ENCODE measurements around the gene UBL7.

- TF ChIP-seq GABPA (IDR thresholded peaks at IDR 0.05 in 1 of 2, conservative IDR thresholded peaks at IDR 0.05 in 1 of 2) (no peak), RXRA (IDR thresholded peaks at IDR 0.05) (no peak), CTCF (IDR thresholded peaks at IDR 0.05; ENCODE audit: low read depth, low read length, missing input control) (no peak), YY1 (IDR thresholded peaks at IDR 0.05) (no peak), RAD21 (IDR thresholded peaks at IDR 0.05) (no peak), TAF1 (conservative IDR thresholded peaks at IDR 0.05) (no peak), JUND (IDR thresholded peaks at IDR 0.05) (no peak), EGR1 (IDR thresholded peaks at IDR 0.05; ENCODE audit: low read depth in 2 of 2) (no peak), HNF4G (IDR thresholded peaks at IDR 0.05) (no peak), SP1 (IDR thresholded peaks at IDR 0.05) (no peak), FOXA1 (IDR thresholded peaks at IDR 0.05) (no peak)
- TF ChIP-seq, protein P1, sequence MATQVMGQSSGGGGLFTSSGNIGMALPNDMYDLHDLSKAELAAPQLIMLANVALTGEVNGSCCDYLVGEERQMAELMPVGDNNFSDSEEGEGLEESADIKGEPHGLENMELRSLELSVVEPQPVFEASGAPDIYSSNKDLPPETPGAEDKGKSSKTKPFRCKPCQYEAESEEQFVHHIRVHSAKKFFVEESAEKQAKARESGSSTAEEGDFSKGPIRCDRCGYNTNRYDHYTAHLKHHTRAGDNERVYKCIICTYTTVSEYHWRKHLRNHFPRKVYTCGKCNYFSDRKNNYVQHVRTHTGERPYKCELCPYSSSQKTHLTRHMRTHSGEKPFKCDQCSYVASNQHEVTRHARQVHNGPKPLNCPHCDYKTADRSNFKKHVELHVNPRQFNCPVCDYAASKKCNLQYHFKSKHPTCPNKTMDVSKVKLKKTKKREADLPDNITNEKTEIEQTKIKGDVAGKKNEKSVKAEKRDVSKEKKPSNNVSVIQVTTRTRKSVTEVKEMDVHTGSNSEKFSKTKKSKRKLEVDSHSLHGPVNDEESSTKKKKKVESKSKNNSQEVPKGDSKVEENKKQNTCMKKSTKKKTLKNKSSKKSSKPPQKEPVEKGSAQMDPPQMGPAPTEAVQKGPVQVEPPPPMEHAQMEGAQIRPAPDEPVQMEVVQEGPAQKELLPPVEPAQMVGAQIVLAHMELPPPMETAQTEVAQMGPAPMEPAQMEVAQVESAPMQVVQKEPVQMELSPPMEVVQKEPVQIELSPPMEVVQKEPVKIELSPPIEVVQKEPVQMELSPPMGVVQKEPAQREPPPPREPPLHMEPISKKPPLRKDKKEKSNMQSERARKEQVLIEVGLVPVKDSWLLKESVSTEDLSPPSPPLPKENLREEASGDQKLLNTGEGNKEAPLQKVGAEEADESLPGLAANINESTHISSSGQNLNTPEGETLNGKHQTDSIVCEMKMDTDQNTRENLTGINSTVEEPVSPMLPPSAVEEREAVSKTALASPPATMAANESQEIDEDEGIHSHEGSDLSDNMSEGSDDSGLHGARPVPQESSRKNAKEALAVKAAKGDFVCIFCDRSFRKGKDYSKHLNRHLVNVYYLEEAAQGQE (IDR thresholded peaks at IDR 0.05), result no peak
- TF ChIP-seq, protein P2, sequence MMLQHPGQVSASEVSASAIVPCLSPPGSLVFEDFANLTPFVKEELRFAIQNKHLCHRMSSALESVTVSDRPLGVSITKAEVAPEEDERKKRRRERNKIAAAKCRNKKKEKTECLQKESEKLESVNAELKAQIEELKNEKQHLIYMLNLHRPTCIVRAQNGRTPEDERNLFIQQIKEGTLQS (IDR thresholded peaks at IDR 0.05), result no peak
Measured at GRCh38 chr15:74500401-74500800, 39.4 kb upstream of the UBL7 start.
